GM12872 (cell line): Measurements from ENCODE around the gene OR2AG1.

ENCODE experiments used
- CTCF ChIP-seq: IDR thresholded peaks from 3 replicates; pipeline ENCODE4 v1.5.1; 2011; ENCODE audit warnings: low read depth, mild to moderate bottlenecking, low read length, moderate library complexity; ENCODE audit not compliant: insufficient read depth

OR2AG1 gene

DNA sequence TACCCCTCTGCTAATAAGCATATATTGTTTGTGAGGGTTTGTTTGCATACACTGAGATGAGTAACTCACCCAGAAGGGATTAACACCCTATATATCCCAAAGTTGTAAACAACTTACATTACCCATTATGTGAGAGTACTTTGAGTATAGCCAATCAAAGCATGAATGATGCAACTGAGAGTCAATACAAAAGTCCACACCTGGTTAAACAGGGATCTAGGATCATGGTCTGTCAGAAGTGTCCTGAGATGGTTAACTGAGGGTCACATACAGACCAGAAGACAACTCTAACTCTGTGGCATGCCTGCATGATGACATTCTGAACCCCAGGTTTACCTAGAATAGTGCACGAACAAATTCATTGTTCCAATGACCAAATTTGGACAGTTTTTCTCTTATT, 45.3 kb downstream of the OR2AG1 start:
- no peak for TF ChIP-seq CTCF

- no peak for TF ChIP-seq CTCF
Observed at GRCh38 chr11:6833356-6833755, 50.5 kb downstream of the OR2AG1 start.

GRCh38 chr11:6834021-6834420, 51.2 kb downstream of the OR2AG1 start:
- no peak for TF ChIP-seq CTCF
